ENCODE results near the gene CST6. TPM values are rescaled to one million over a fixed set of nuclear protein-coding genes. Genes with fewer than 3 reads are reported as not detected.

CST6 gene
- total and polyA plus RNA-seq, 11 donors: 0.87 to 8.3 (median 2.8) TPM; not detected in 6

GRCh38 chr11:66017321-66017720 lies 5.5 kb downstream of the CST6 start:
- intact Hi-C loops (cut with DNase I): no loop called here
- Histone ChIP-seq H3K4me3 (no peak overlapping the region), H3K9me3 (no peaks in the 10 kb centered on the region), H3K27me3 (peaks cover under 1 to 18% (median 3%) of the 10 kb centered on the region in 9 donors), H3K36me3 (no peaks in the 10 kb centered on the region), H3K27ac (no peak overlapping the region), H3K4me1 (peaks cover 0 to 29% (median 7%) of the 10 kb centered on the region in 12 donors)
- TF ChIP-seq, protein P1, sequence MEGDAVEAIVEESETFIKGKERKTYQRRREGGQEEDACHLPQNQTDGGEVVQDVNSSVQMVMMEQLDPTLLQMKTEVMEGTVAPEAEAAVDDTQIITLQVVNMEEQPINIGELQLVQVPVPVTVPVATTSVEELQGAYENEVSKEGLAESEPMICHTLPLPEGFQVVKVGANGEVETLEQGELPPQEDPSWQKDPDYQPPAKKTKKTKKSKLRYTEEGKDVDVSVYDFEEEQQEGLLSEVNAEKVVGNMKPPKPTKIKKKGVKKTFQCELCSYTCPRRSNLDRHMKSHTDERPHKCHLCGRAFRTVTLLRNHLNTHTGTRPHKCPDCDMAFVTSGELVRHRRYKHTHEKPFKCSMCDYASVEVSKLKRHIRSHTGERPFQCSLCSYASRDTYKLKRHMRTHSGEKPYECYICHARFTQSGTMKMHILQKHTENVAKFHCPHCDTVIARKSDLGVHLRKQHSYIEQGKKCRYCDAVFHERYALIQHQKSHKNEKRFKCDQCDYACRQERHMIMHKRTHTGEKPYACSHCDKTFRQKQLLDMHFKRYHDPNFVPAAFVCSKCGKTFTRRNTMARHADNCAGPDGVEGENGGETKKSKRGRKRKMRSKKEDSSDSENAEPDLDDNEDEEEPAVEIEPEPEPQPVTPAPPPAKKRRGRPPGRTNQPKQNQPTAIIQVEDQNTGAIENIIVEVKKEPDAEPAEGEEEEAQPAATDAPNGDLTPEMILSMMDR (IDR thresholded peaks at IDR 0.05): no peak
- TF ChIP-seq POLR2A (IDR thresholded peaks at IDR 0.05): no peak
- WGBS, 4 donors: 69 to 91% (median 87%) methylated on average over 4 of the region's 4 CpGs
- DNase-seq (no peak), ATAC-seq (no peak)

DNA sequence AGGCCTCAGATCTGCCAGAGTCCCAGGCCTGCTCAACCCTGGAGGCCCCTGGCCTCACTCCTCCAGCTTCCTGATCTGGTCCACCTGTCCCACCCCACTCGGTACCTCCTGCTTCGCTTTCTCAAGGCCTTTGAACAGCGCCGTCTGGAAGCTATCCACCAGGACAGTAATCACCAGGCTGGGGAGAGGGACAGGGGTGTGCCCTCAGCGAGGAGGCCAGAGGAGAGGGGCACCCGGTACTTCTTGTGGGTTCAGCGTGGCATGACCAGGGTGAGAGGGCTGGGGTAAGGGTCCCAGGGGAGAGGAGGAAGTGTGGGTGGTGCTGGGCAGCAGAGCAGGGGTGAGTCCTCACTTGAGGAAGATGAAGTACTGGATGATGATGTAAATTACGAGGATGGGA lies 8.4 kb downstream of the CST6 start:
- Histone ChIP-seq H3K27me3 (peaks cover 0 to 3% (median 0%) of the 10 kb centered on the region in 9 donors), H3K27ac (no peak overlapping the region), H3K4me3 (peak overlapping the region in 1 of 12 donors; percentile 3), H3K36me3 (no peaks in the 10 kb centered on the region), H3K9me3 (no peaks in the 10 kb centered on the region), H3K4me1 (peaks cover 0 to 24% (median 6%) of the 10 kb centered on the region in 12 donors)
- TF ChIP-seq POLR2A (IDR thresholded peaks at IDR 0.05): no peak
- TF ChIP-seq, protein P1 (IDR thresholded peaks at IDR 0.05): no peak
- WGBS, 4 donors: 72 to 80% (median 75%) methylated on average over 8 of the region's 8 CpGs
- DNase-seq (peak in 1 of 5 donors; percentile 37), ATAC-seq (no peak)
- intact Hi-C loops (cut with DNase I): no loop called here

DNA sequence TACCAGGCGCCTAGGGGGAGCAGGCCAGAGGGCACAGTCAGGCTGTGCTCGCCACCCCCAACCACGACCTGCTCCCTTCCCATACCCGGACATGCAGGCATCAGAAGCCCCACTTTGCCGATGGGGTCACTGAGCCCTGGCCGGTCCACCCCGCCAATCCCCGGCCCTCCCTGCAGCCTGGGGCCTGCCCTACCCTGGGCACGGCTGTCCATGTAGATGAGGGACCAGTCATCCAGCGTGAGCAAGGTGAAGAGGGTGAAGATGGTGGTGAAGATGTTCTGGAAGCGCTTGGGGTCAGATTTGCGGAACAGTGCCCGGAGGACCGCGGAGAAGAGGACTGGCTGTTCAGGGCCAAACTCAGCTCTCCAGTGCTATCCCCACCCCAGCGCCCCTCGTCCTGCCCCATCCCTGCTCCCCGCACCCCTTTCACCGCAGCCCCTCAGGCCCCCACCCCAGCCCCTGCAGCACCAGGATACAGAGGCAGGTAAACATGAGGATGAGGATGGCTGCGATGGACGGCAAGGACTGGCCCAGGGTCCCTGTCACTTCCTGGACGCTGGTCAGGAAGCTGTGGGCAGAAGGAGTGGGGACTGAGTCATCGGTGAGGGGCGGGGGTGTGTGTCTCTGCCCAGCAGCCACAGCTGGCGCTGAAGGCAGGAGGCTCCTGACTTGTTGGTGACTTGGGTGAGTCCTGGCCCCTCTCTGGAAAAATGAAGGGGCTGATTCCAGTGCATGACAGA lies 9.0 kb downstream of the CST6 start:
- 80 to 86% (median 83%) methylated on average over 20 to 25 of the region's 25 CpGs for WGBS, 4 donors
- peak in 1 of 5 donors; percentile 75 for DNase-seq

More for the DNA sequence above, 9.0 kb downstream of the CST6 start:
- H3K36me3 ChIP-seq: no peaks in the 10 kb centered on the region
- peak overlapping the region in 1 of 12 donors; percentile 3 for H3K4me3 ChIP-seq
- ATAC-seq: peak in 3 of 4 donors; percentile 19 to 35 (median 25)
- no peak overlapping the region for H3K27ac ChIP-seq
- intact Hi-C loops (cut with DNase I): no loop called here
- TF ChIP-seq POLR2A (IDR thresholded peaks at IDR 0.05): no peak
- TF ChIP-seq, protein P1 (IDR thresholded peaks at IDR 0.05): no peak
- peaks cover 0 to 24% (median 5%) of the 10 kb centered on the region in 12 donors for H3K4me1 ChIP-seq
- H3K9me3 ChIP-seq: no peaks in the 10 kb centered on the region
- H3K27me3 ChIP-seq: peaks cover 0 to 3% (median 0%) of the 10 kb centered on the region in 9 donors
